Measurements from ENCODE around the gene DCST2. TPM values are rescaled to one million over a fixed set of nuclear protein-coding genes. Genes with fewer than 3 reads are reported as not detected.

DCST2 gene
- total and polyA plus RNA-seq, 9 of the 15 experiments (the other 6 are each of a cell fraction or from before 2014, with no cell fraction given): 0.09 to 0.49 (median 0.11) TPM; not detected in 3

GRCh38 chr1:155044812-155045657, 11.5 kb upstream of the DCST2 start (continued):
- no peak for TF ChIP-seq MGA (IDR thresholded peaks at IDR 0.05)
- no peak for TF ChIP-seq FOS (IDR thresholded peaks at IDR 0.05; ENCODE audit: extremely low read depth, insufficient read length)
- no peak for TF ChIP-seq ZNF263 (CRISPR knock-in tag; IDR thresholded peaks at IDR 0.05; ENCODE audit: borderline replicate concordance)
- no peak for TF ChIP-seq PRDM10 (IDR thresholded peaks at IDR 0.05; ENCODE audit: partially characterized antibody)
- peak in 1 of 2 experiments; percentile 14 for TF ChIP-seq E2F6 (IDR thresholded peaks at IDR 0.05; ENCODE audit: borderline replicate concordance in 1 of 2, extremely low read depth in 1 of 2, insufficient read depth in 1 of 2, insufficient read length in 1 of 2, low read depth in 1 of 2, low read length in 1 of 2, poor library complexity in 1 of 2, severe bottlenecking in 1 of 2)
- TF ChIP-seq MEF2A (IDR thresholded peaks at IDR 0.05; ENCODE audit: control insufficient read depth, low read depth, low read length): no peak
- no peak for TF ChIP-seq ZNF644 (tag; IDR thresholded peaks at IDR 0.05; ENCODE audit: low read depth)
- no peak for TF ChIP-seq SMAD2 (IDR thresholded peaks at IDR 0.05; ENCODE audit: low read depth, low read length)
- no peak for TF ChIP-seq ZNF175 (CRISPR knock-in tag; IDR thresholded peaks at IDR 0.05; ENCODE audit: low read depth)

All from K562 (cell line).